ENCODE results near the gene NTN5.

The NTN5 gene

GRCh38 chr19:48685583-48685982, 12.8 kb upstream of the NTN5 start:
- Histone ChIP-seq H3K4me3 (replicated peaks; ENCODE audit: insufficient read depth, low read length) (no peak overlapping the region), H3K27me3 (ENCODE audit: insufficient read depth, poor library complexity, severe bottlenecking) (no peaks in the 10 kb centered on the region), H3K27ac (replicated peaks) (no peak overlapping the region)
- TF ChIP-seq SPI1 (IDR thresholded peaks at IDR 0.05; ENCODE audit: borderline replicate concordance, low read depth) = no peak
- TF ChIP-seq, protein P1, sequence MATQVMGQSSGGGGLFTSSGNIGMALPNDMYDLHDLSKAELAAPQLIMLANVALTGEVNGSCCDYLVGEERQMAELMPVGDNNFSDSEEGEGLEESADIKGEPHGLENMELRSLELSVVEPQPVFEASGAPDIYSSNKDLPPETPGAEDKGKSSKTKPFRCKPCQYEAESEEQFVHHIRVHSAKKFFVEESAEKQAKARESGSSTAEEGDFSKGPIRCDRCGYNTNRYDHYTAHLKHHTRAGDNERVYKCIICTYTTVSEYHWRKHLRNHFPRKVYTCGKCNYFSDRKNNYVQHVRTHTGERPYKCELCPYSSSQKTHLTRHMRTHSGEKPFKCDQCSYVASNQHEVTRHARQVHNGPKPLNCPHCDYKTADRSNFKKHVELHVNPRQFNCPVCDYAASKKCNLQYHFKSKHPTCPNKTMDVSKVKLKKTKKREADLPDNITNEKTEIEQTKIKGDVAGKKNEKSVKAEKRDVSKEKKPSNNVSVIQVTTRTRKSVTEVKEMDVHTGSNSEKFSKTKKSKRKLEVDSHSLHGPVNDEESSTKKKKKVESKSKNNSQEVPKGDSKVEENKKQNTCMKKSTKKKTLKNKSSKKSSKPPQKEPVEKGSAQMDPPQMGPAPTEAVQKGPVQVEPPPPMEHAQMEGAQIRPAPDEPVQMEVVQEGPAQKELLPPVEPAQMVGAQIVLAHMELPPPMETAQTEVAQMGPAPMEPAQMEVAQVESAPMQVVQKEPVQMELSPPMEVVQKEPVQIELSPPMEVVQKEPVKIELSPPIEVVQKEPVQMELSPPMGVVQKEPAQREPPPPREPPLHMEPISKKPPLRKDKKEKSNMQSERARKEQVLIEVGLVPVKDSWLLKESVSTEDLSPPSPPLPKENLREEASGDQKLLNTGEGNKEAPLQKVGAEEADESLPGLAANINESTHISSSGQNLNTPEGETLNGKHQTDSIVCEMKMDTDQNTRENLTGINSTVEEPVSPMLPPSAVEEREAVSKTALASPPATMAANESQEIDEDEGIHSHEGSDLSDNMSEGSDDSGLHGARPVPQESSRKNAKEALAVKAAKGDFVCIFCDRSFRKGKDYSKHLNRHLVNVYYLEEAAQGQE (IDR thresholded peaks at IDR 0.05; ENCODE audit: insufficient replicate concordance, low read depth) = no peak
- no peak for TF ChIP-seq POLR2AphosphoS5 (IDR thresholded peaks at IDR 0.05; ENCODE audit: low read depth)
- TF ChIP-seq GABPA (IDR thresholded peaks at IDR 0.05; ENCODE audit: low read depth) = no peak
- TF ChIP-seq, protein P2, sequence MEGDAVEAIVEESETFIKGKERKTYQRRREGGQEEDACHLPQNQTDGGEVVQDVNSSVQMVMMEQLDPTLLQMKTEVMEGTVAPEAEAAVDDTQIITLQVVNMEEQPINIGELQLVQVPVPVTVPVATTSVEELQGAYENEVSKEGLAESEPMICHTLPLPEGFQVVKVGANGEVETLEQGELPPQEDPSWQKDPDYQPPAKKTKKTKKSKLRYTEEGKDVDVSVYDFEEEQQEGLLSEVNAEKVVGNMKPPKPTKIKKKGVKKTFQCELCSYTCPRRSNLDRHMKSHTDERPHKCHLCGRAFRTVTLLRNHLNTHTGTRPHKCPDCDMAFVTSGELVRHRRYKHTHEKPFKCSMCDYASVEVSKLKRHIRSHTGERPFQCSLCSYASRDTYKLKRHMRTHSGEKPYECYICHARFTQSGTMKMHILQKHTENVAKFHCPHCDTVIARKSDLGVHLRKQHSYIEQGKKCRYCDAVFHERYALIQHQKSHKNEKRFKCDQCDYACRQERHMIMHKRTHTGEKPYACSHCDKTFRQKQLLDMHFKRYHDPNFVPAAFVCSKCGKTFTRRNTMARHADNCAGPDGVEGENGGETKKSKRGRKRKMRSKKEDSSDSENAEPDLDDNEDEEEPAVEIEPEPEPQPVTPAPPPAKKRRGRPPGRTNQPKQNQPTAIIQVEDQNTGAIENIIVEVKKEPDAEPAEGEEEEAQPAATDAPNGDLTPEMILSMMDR (IDR thresholded peaks at IDR 0.05; ENCODE audit: insufficient read depth, low read length) = no peak
- no peak for DNase-seq (ENCODE audit: low read depth in 1 of 2, low spot score in 1 of 2)

GRCh38 chr19:48683349-48683748, 10.5 kb upstream of the NTN5 start:
- H3K4me3 ChIP-seq (replicated peaks; ENCODE audit: insufficient read depth, low read length) = no peak overlapping the region

GRCh38 chr19:48681127-48681470, 8.3 kb upstream of the NTN5 start:
- H3K27me3 ChIP-seq (ENCODE audit: insufficient read depth, poor library complexity, severe bottlenecking) = no peaks in the 10 kb centered on the region
- H3K4me3 ChIP-seq (replicated peaks; ENCODE audit: insufficient read depth, low read length) = no peak overlapping the region
- TF ChIP-seq POLR2AphosphoS5 (IDR thresholded peaks at IDR 0.05; ENCODE audit: low read depth) (no peak), SPI1 (IDR thresholded peaks at IDR 0.05; ENCODE audit: borderline replicate concordance, low read depth) (no peak), GABPA (IDR thresholded peaks at IDR 0.05; ENCODE audit: low read depth) (no peak)
- TF ChIP-seq, protein P1 (IDR thresholded peaks at IDR 0.05; ENCODE audit: insufficient replicate concordance, low read depth) = no peak
- TF ChIP-seq, protein P2 (IDR thresholded peaks at IDR 0.05; ENCODE audit: insufficient read depth, low read length) = no peak
- DNase-seq (ENCODE audit: low read depth in 1 of 2, low spot score in 1 of 2) = peak in 1 of 2 experiments; percentile 42
- no peak overlapping the region for H3K27ac ChIP-seq (replicated peaks)

More at GRCh38 chr19:48683349-48683748, 10.5 kb upstream of the NTN5 start:
- Histone ChIP-seq H3K27ac (replicated peaks) (no peak overlapping the region), H3K27me3 (ENCODE audit: insufficient read depth, poor library complexity, severe bottlenecking) (no peaks in the 10 kb centered on the region)
- no peak for DNase-seq (ENCODE audit: low read depth in 1 of 2, low spot score in 1 of 2)
- TF ChIP-seq, protein P1 (IDR thresholded peaks at IDR 0.05; ENCODE audit: insufficient replicate concordance, low read depth) = no peak
- TF ChIP-seq GABPA (IDR thresholded peaks at IDR 0.05; ENCODE audit: low read depth) = no peak
